Neural crest cell (in vitro differentiated cells): Measurements from ENCODE around the gene CREBRF. TPM values are rescaled to one million over a fixed set of nuclear protein-coding genes. Genes with fewer than 3 reads are reported as not detected.
"Not testable (repeated sequence)": the region's sequence is repeated elsewhere in the genome, so short reads cannot be mapped to it uniquely, and the experiment has no call there.

Source experiments
- DNase-seq: peaks from one replicate; pipeline ENCODE4 v3.0.0; 2021; ENCODE audit warnings: low read depth, mixed read lengths, low spot score
- H3K27ac Mint-ChIP-seq: one replicate; pipeline ENCODE4 v1.8.0; 2021; ENCODE audit warnings: mild to moderate bottlenecking, mixed read lengths; ENCODE audit not compliant: unreplicated experiment
- H3K27me3 Mint-ChIP-seq: 2 replicates; pipeline ENCODE4 v1.8.0; 2021; ENCODE audit warnings: low read depth, mild to moderate bottlenecking, mixed read lengths
- H3K36me3 Mint-ChIP-seq: 2 replicates; pipeline ENCODE4 v1.8.0; 2021; ENCODE audit warnings: low read depth, mild to moderate bottlenecking, mixed read lengths
- H3K4me1 Mint-ChIP-seq: 2 replicates; pipeline ENCODE4 v1.8.0; 2021; ENCODE audit warnings: mixed read lengths
- H3K4me3 Mint-ChIP-seq: one replicate; pipeline ENCODE4 v1.8.0; 2021; ENCODE audit warnings: mild to moderate bottlenecking, mixed read lengths
- H3K9me3 Mint-ChIP-seq: 2 replicates; pipeline ENCODE4 v1.8.0; 2021; ENCODE audit warnings: mixed read lengths
- total RNA-seq: library from RNA; stranded (reverse); gene quantifications from 2 replicates; pipeline ENCODE4 v1.2.1, GENCODE V29; 2021
- TF ChIP-seq, protein P1 (sequence below): fragments of 200-600 bp; sonication (generic); conservative IDR thresholded peaks from 2 replicates; pipeline ENCODE4 v1.5.0; 2021; ENCODE audit warnings: antibody characterized with exemption, mild to moderate bottlenecking

Gene CREBRF
- total RNA-seq, 1 donor from 2014 or later, result 5.2 TPM

- H3K4me1 Mint-ChIP-seq, result no peaks in the 10 kb centered on the region
- no peak overlapping the region for H3K4me3 Mint-ChIP-seq
- TF ChIP-seq, protein P1, sequence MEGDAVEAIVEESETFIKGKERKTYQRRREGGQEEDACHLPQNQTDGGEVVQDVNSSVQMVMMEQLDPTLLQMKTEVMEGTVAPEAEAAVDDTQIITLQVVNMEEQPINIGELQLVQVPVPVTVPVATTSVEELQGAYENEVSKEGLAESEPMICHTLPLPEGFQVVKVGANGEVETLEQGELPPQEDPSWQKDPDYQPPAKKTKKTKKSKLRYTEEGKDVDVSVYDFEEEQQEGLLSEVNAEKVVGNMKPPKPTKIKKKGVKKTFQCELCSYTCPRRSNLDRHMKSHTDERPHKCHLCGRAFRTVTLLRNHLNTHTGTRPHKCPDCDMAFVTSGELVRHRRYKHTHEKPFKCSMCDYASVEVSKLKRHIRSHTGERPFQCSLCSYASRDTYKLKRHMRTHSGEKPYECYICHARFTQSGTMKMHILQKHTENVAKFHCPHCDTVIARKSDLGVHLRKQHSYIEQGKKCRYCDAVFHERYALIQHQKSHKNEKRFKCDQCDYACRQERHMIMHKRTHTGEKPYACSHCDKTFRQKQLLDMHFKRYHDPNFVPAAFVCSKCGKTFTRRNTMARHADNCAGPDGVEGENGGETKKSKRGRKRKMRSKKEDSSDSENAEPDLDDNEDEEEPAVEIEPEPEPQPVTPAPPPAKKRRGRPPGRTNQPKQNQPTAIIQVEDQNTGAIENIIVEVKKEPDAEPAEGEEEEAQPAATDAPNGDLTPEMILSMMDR, result no peak
- no peaks in the 10 kb centered on the region for H3K27me3 Mint-ChIP-seq
- no peak overlapping the region for H3K27ac Mint-ChIP-seq
- H3K9me3 Mint-ChIP-seq, result no peaks in the 10 kb centered on the region
- DNase-seq, result no peak
- H3K36me3 Mint-ChIP-seq, result peaks cover 3% of the 10 kb centered on the region
Observed at GRCh38 chr5:173028811-173029327, 27.3 kb upstream of the CREBRF start.

DNA sequence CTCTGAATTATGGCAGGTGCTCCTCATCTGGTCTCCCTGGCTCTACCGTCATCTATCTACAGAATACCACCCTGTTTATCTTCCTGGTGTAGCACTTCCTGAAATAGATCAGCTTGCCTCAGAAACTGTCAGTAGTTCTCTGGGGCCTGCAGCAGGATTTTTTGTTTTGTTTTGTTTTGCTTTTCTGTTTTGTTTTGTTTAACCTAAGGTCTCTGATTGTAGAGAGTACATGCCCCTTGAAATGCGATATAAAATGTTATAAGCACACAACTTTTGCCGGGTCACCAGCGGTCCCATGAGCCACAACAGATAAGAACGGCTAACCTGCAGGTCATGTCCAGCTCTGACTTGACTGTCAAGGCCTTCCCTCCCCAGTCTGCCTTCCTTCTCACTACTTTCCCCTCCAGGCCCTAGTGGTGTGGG is 26.6 kb upstream of the CREBRF start:
- Mint-ChIP-seq H3K4me3 (no peak overlapping the region), H3K36me3 (peaks cover under 1% of the 10 kb centered on the region), H3K27ac (no peak overlapping the region), H3K27me3 (no peaks in the 10 kb centered on the region), H3K9me3 (no peaks in the 10 kb centered on the region), H3K4me1 (no peaks in the 10 kb centered on the region)
- TF ChIP-seq, protein P1, result no peak
- DNase-seq, result no peak

DNA sequence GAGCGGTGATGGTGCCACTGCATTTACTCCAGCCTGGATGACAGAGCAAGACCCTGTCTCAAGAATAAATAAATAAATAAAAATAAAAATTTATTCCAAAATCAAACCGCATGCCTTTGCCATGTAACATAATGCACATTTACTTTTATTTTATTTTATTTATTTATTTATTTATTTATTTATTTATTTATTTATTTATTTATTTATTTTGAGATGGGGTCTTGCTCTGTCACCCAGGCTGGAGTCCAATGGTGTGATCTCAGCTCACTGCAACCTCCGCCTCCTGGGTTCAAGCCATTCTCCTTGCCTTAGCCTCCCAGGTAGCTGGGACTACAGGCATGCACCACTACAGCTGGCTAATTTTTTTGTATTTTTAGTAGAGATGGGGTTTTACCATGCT is 24.1 kb upstream of the CREBRF start:
- not testable (repeated sequence) for H3K27ac Mint-ChIP-seq, H3K36me3 Mint-ChIP-seq, DNase-seq, H3K27me3 Mint-ChIP-seq, H3K4me1 Mint-ChIP-seq, H3K9me3 Mint-ChIP-seq, H3K4me3 Mint-ChIP-seq

DNA sequence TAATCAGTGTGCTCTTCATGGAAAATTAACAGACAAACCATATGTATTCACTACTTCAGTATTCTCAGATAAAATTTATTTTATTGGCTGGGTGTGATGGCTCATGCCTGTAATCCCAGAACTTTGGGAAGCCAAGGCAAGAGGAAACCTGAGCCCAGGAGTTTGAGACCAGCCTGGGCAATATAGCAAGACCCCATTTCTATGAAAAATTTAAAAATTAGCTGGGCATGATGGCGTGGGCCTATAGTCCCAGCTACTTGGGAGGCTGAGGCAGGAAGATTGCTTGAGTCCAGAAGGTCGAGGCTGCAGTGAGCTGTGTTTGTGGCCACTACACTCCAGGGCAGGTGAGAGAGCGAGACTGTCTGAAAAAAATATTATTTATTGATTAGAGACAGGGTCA is 23.4 kb upstream of the CREBRF start:
- Mint-ChIP-seq H3K9me3 (no peaks in the 10 kb centered on the region), H3K4me1 (no peaks in the 10 kb centered on the region), H3K36me3 (no peaks in the 10 kb centered on the region), H3K27me3 (no peaks in the 10 kb centered on the region), H3K27ac (no peak overlapping the region), H3K4me3 (no peak overlapping the region)
- DNase-seq, result no peak
- TF ChIP-seq, protein P1, result no peak

GRCh38 chr5:173033923-173034322 is 22.2 kb upstream of the CREBRF start:
- H3K4me3 Mint-ChIP-seq, result no peak overlapping the region
- TF ChIP-seq, protein P1, result no peak
- no peak for DNase-seq
- H3K9me3 Mint-ChIP-seq, result no peaks in the 10 kb centered on the region
- peaks cover 7% of the 10 kb centered on the region for H3K4me1 Mint-ChIP-seq
- no peak overlapping the region for H3K27ac Mint-ChIP-seq
- no peaks in the 10 kb centered on the region for H3K27me3 Mint-ChIP-seq
- no peaks in the 10 kb centered on the region for H3K36me3 Mint-ChIP-seq

DNA sequence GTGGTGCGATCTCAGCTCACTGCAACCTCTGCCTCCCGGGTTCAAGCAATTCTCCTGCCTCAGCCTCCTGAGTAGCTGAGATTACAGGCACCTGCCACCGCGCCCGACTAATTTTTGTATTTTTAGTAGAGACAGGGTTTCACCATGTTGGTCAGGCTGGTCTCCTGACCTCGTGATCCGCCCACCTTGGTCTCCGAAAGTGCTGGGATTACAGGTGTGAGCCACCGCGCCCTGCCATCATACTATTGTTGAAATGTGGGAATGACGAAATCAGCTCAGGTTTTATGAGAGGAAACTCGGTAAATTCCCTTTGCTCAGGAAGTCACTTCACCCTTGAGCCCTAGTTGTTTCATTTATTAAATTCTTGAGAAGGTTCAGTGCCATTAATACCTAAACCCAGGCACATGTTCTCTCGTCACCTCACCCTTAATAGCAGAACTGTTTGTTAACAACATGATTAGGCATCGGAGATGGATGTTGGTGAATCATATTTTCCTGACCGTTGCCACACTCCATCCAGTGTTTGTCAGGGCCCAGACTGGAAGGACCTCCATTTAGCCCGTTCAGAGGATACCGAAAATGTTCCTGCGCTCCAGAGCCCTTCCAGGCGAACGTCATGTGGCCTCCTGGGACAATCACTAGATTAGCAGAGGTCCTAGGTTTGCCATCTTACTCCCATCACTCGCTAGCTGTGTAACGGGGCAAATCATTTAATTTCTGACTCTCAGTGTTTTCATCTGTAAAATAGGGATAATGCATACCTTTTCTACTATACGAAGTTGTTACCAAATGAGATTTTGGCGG is 20.0 kb upstream of the CREBRF start:
- DNase-seq, result no peak
- Mint-ChIP-seq H3K36me3 (peaks cover 6% of the 10 kb centered on the region), H3K4me1 (peaks cover 13% of the 10 kb centered on the region), H3K9me3 (no peaks in the 10 kb centered on the region), H3K4me3 (no peak overlapping the region), H3K27ac (no peak overlapping the region), H3K27me3 (no peaks in the 10 kb centered on the region)
- TF ChIP-seq, protein P1, result no peak
